Stomach (tissue), 4 donors: Measurements from ENCODE around the gene CAND2.

Source experiments
- CTCF ChIP-seq, 7 experiments: fragments of 450-650 bp in 4 of 7; fragments of 200-600 bp in 3 of 7; sonication (generic) in 3 of 7; IDR thresholded peaks; one replicate each; pipeline ENCODE4 v1.5.1; 2016 to 2019; ENCODE audit warnings: antibody characterized with exemption in 7 of 7, control low read depth in 2 of 7, mild to moderate bottlenecking in 1 of 7
- POLR2A ChIP-seq, 4 donors: fragments of 450-650 bp; IDR thresholded peaks; one replicate each; pipeline ENCODE4 v1.6.1; 2016; ENCODE audit warnings: antibody characterized with exemption in 4 of 4, control low read depth in 2 of 4, mild to moderate bottlenecking in 1 of 4, moderate library complexity in 1 of 4

- TF ChIP-seq CTCF (IDR thresholded peaks at IDR 0.05) (no peak), POLR2A (IDR thresholded peaks at IDR 0.05) (no peak)
These were observed at the start of gene CAND2 for GRCh38 chr3:12796171-12797123.
